Breast epithelium (tissue), 3 donors: ENCODE results near the gene NCKAP5.

Source experiments
- CTCF ChIP-seq, 3 donors: fragments of 450-650 bp; IDR thresholded peaks; one replicate each; pipeline ENCODE4 v1.5.1; 2016 to 2017; ENCODE audit warnings: antibody characterized with exemption in 3 of 3, mild to moderate bottlenecking in 3 of 3, moderate library complexity in 3 of 3
- POLR2A ChIP-seq: fragments of 450-650 bp; IDR thresholded peaks from one replicate; pipeline ENCODE4 v1.6.1; 2016; ENCODE audit warnings: antibody characterized with exemption, mild to moderate bottlenecking, moderate library complexity
- POLR2AphosphoS5 ChIP-seq, 3 donors: sonication (generic); formaldehyde crosslinking; IDR thresholded peaks; one replicate each; pipeline ENCODE4 v1.6.1; 2017; ENCODE audit warnings: antibody characterized with exemption in 3 of 3

- TF ChIP-seq POLR2A (no peak), CTCF (IDR thresholded peaks at IDR 0.05) (no peak), POLR2AphosphoS5 (IDR thresholded peaks at IDR 0.05) (no peak)
Measured at GRCh38 chr2:133273031-133273430, 295.2 kb downstream of the NCKAP5 start.
